H9 (cell line): Measurements from ENCODE around the gene MTLN. TPM values are rescaled to one million over a fixed set of nuclear protein-coding genes. Genes with fewer than 3 reads are reported as not detected.

ENCODE experiments used
- DNase-seq: peaks from one replicate; pipeline ENCODE4 v3.0.0-alpha.2; 2017
- H2AFZ ChIP-seq: one replicate; pipeline ENCODE4 v1.6.1; 2013; ENCODE audit warnings: mild to moderate bottlenecking, low read length, control low read depth, moderate library complexity
- H2AK5ac ChIP-seq: 2 replicates; pipeline ENCODE4 v1.6.1; 2013; ENCODE audit warnings: low read length, control low read depth, mixed read lengths; ENCODE audit not compliant: insufficient read length
- H2BK120ac ChIP-seq: one replicate; pipeline ENCODE4 v1.6.1; 2013; ENCODE audit warnings: low read depth, mild to moderate bottlenecking, low read length, control low read depth, inconsistent platforms; ENCODE audit not compliant: poor library complexity, severe bottlenecking
- H2BK12ac ChIP-seq: 2 replicates; pipeline ENCODE4 v1.6.1; 2013; ENCODE audit warnings: low read length, control low read depth, mixed read lengths, low read depth; ENCODE audit not compliant: insufficient read length
- H2BK15ac ChIP-seq: 2 replicates; pipeline ENCODE4 v1.6.1; 2013; ENCODE audit warnings: low read depth, low read length, control low read depth
- H2BK20ac ChIP-seq: one replicate; pipeline ENCODE4 v1.6.1; 2013; ENCODE audit warnings: low read depth, mild to moderate bottlenecking, low read length, control low read depth, inconsistent platforms; ENCODE audit not compliant: poor library complexity, severe bottlenecking
- H2BK5ac ChIP-seq: 2 replicates; pipeline ENCODE4 v1.6.1; 2013; ENCODE audit warnings: low read length, control low read depth, mixed read lengths; ENCODE audit not compliant: insufficient read length
- H3K14ac ChIP-seq: 2 replicates; pipeline ENCODE4 v1.6.1; 2013; ENCODE audit warnings: low read length, control low read depth; ENCODE audit not compliant: insufficient read depth
- H3K18ac ChIP-seq: 2 replicates; pipeline ENCODE4 v1.6.1; 2013; ENCODE audit warnings: low read depth, mild to moderate bottlenecking, mixed read lengths, low read length, control low read depth; ENCODE audit not compliant: insufficient read length
- H3K23ac ChIP-seq: 2 replicates; pipeline ENCODE4 v1.6.1; 2013; ENCODE audit warnings: low read length, control low read depth, mixed read lengths, low read depth; ENCODE audit not compliant: insufficient read length
- H3K23me2 ChIP-seq: 2 replicates; pipeline ENCODE4 v1.6.1; 2013; ENCODE audit warnings: low read depth, mild to moderate bottlenecking, mixed read lengths, low read length, control low read depth; ENCODE audit not compliant: insufficient read length, poor library complexity, severe bottlenecking
- H3K27ac ChIP-seq: 2 replicates; pipeline ENCODE4 v1.5.1; 2013; ENCODE audit warnings: low read length, control low read depth, mixed read lengths, low read depth; ENCODE audit not compliant: insufficient read length
- H3K27me3 ChIP-seq: 2 replicates; pipeline ENCODE4 v1.6.1; 2013; ENCODE audit warnings: low read length, control low read depth, inconsistent platforms; ENCODE audit not compliant: insufficient read depth
- H3K4ac ChIP-seq: 2 replicates; pipeline ENCODE4 v1.6.1; 2013; ENCODE audit warnings: low read depth, mild to moderate bottlenecking, control low read depth, inconsistent platforms, low read length, moderate library complexity
- H3K4me1 ChIP-seq: 2 replicates; pipeline ENCODE4 v1.6.1; 2013; ENCODE audit warnings: low read length, control low read depth, inconsistent platforms; ENCODE audit not compliant: insufficient read depth
- H3K4me2 ChIP-seq: 2 replicates; pipeline ENCODE4 v1.6.1; 2013; ENCODE audit warnings: low read length, control low read depth, mixed read lengths; ENCODE audit not compliant: insufficient read length, insufficient read depth
- H3K56ac ChIP-seq: 2 replicates; pipeline ENCODE4 v1.6.1; 2013; ENCODE audit warnings: low read depth, mild to moderate bottlenecking, mixed read lengths, low read length, control low read depth; ENCODE audit not compliant: insufficient read length
- H3K79me1 ChIP-seq: 2 replicates; pipeline ENCODE4 v1.6.1; 2013; ENCODE audit warnings: low read depth, mild to moderate bottlenecking, moderate library complexity, low read length, control low read depth, inconsistent platforms; ENCODE audit not compliant: insufficient read depth, poor library complexity, severe bottlenecking
- H3K79me2 ChIP-seq: 2 replicates; pipeline ENCODE4 v1.6.1; 2013; ENCODE audit warnings: low read length, control low read depth, inconsistent platforms; ENCODE audit not compliant: insufficient read depth
- H3K9ac ChIP-seq: 2 replicates; pipeline ENCODE4 v1.6.1; 2013; ENCODE audit warnings: low read length, control low read depth, mixed read lengths; ENCODE audit not compliant: insufficient read length; ENCODE audit errors: extremely low read depth
- H3K9me3 ChIP-seq: one replicate; pipeline ENCODE4 v1.6.1; 2013; ENCODE audit warnings: low read depth, low read length, inconsistent platforms; ENCODE audit not compliant: control insufficient read depth
- H3T11ph ChIP-seq: one replicate; pipeline ENCODE4 v1.6.1; 2013; ENCODE audit warnings: mild to moderate bottlenecking, low read length, control low read depth, inconsistent platforms
- H4K20me1 ChIP-seq: one replicate; pipeline ENCODE4 v1.6.1; 2013; ENCODE audit not compliant: control insufficient read depth, insufficient read length, insufficient read depth
- H4K5ac ChIP-seq: 2 replicates; pipeline ENCODE4 v1.6.1; 2013; ENCODE audit warnings: low read depth, mild to moderate bottlenecking, mixed read lengths, low read length, control low read depth; ENCODE audit not compliant: insufficient read length
- H4K8ac ChIP-seq: replicated peaks from 2 replicates; pipeline ENCODE4 v1.6.1; 2013; ENCODE audit warnings: low read length, control low read depth, mixed read lengths, low read depth; ENCODE audit not compliant: insufficient read length
- H4K91ac ChIP-seq: 2 replicates; pipeline ENCODE4 v1.6.1; 2013; ENCODE audit warnings: low read depth, mild to moderate bottlenecking, moderate library complexity, mixed read lengths, low read length, control low read depth; ENCODE audit not compliant: insufficient read length
- H3K27ac Mint-ChIP-seq, 3 experiments: 2 replicates in 2 of 3; 3 replicates in 1 of 3; pipeline ENCODE4 v1.8.0; 2020 to 2021; ENCODE audit warnings: mixed read lengths in 3 of 3, mild to moderate bottlenecking in 1 of 3, moderate library complexity in 1 of 3
- H3K27me3 Mint-ChIP-seq: 2 replicates; pipeline ENCODE4 v1.8.0; 2021; ENCODE audit warnings: low read depth, mild to moderate bottlenecking, moderate library complexity, mixed read lengths
- H3K36me3 Mint-ChIP-seq, 3 experiments: 2 replicates in 2 of 3; 3 replicates in 1 of 3; pipeline ENCODE4 v1.8.0; 2020 to 2021; ENCODE audit warnings: low read depth in 3 of 3, mixed read lengths in 3 of 3; ENCODE audit not compliant: insufficient read depth in 1 of 3
- H3K4me1 Mint-ChIP-seq, 2 experiments: 2 replicates each; pipeline ENCODE4 v1.8.0; 2020; ENCODE audit warnings: mixed read lengths in 2 of 2
- H3K4me3 Mint-ChIP-seq, 2 experiments: 2 replicates in 1 of 2; 3 replicates in 1 of 2; pipeline ENCODE4 v1.8.0; 2020 to 2021; ENCODE audit warnings: mild to moderate bottlenecking in 2 of 2, mixed read lengths in 2 of 2, moderate library complexity in 1 of 2
- H3K9me3 Mint-ChIP-seq, 2 experiments: 2 replicates in 1 of 2; 3 replicates in 1 of 2; pipeline ENCODE4 v1.8.0; 2020; ENCODE audit warnings: mild to moderate bottlenecking in 2 of 2, mixed read lengths in 2 of 2, moderate library complexity in 1 of 2
- CTCF ChIP-seq: fragments of 200-600 bp; sonication (generic); conservative IDR thresholded peaks from 3 replicates; pipeline ENCODE4 v1.8.0; 2021; ENCODE audit warnings: antibody characterized with exemption, mild to moderate bottlenecking
- WGBS: extraction: QIAGEN DNeasy Blood & Tissue Kit; methylation state at CpG from one replicate; pipeline ENCODE4 v1.1.7; 2013; ENCODE audit warnings: missing lambda C conversion rate, low lambda C conversion rate, mixed read lengths; ENCODE audit not compliant: insufficient read length; ENCODE audit errors: extremely low coverage; 5-methylcytosine and 5-hydroxymethylcytosine counted together
- total RNA-seq: library from RNA; stranded (reverse); gene quantifications from 2 replicates; pipeline ENCODE4 v1.2.1, GENCODE V29; 2021

MTLN gene
- total RNA-seq, 1 experiment from 2014 or later = 16.3 TPM

DNA sequence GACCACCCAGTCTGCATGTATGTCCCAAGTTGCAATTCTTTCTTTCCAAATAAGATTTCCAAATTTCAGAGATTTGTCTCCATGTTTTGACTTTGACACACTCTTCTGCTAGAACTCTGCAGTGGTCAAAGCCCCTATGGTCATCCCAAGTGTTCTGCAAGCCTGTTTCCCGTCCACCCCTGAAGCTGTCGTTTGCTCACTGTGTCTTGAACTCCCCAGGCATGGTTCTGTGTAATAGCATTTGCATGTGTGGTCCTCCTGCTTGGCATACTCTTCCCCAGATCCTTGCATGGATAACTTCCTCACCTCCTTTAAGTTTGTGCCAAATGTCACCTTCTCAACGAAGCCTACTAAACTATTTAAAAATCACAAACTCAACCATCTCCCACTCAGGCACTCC is 3.9 kb upstream of the MTLN start:
- H2BK5ac ChIP-seq = no peak overlapping the region
- peaks cover 14% of the 10 kb centered on the region for H3K9me3 ChIP-seq
- no peak for DNase-seq
- Mint-ChIP-seq H3K36me3 (peaks cover 12 to 26% (median 13%) of the 10 kb centered on the region in 3 experiments), H3K27ac (no peak overlapping the region), H3K4me3 (no peak overlapping the region), H3K4me1 (peaks cover 1% of the 10 kb centered on the region in 2 experiments; a peak in 3 of 4 replicates), H3K9me3 (peaks cover 36 to 49% of the 10 kb centered on the region in 2 experiments), H3K27me3 (peaks cover 19% of the 10 kb centered on the region)
- H3K56ac ChIP-seq = no peak overlapping the region
- H3K4ac ChIP-seq = no peak overlapping the region
- no peaks in the 10 kb centered on the region for H3K79me1 ChIP-seq
- no CpG with 5 or more reads among the region's 3 CpGs for WGBS
- H2BK20ac ChIP-seq = no peak overlapping the region
- H2AK5ac ChIP-seq = no peak overlapping the region
- no peaks in the 10 kb centered on the region for H3K27me3 ChIP-seq
- H4K91ac ChIP-seq = no peak overlapping the region
- H3K9ac ChIP-seq = no peak overlapping the region
- no peak overlapping the region for H3K27ac ChIP-seq
- H4K8ac ChIP-seq = no peak overlapping the region
- H3K23ac ChIP-seq = no peak overlapping the region
- H2BK15ac ChIP-seq = no peak overlapping the region
- H3K14ac ChIP-seq = no peak overlapping the region
- H2AFZ ChIP-seq = no peak overlapping the region
- H3K4me1 ChIP-seq = no peaks in the 10 kb centered on the region
- no peak overlapping the region for H3T11ph ChIP-seq
- H2BK120ac ChIP-seq = no peak overlapping the region
- H3K79me2 ChIP-seq = no peaks in the 10 kb centered on the region
- H3K18ac ChIP-seq = no peak overlapping the region
- H3K4me2 ChIP-seq = no peak overlapping the region
- H4K20me1 ChIP-seq = no peaks in the 10 kb centered on the region
- H4K5ac ChIP-seq = no peak overlapping the region
- TF ChIP-seq CTCF = no peak
- H2BK12ac ChIP-seq = no peak overlapping the region
- H3K23me2 ChIP-seq = no peaks in the 10 kb centered on the region
